Measurements from ENCODE around the gene LHFPL6.

GRCh38 chr13:39577203-39577602 lies 25.8 kb downstream of the LHFPL6 start:
- no peak for TF ChIP-seq POLR2AphosphoS5 (IDR thresholded peaks at IDR 0.05)
- no peak for TF ChIP-seq POLR2A (IDR thresholded peaks at IDR 0.05)
- no peak for TF ChIP-seq CTCF (IDR thresholded peaks at IDR 0.05)

Data from upper lobe of left lung (tissue), 4 donors.